NCI-H1417 treated with DMSO at 0.1 percent for 48 hours (cell line): ENCODE measurements around the gene IP6K1.

Experiments
- DNase-seq: peaks from one replicate; lab custom pipeline; 2025; lab: John Stamatoyannopoulos, UW

IP6K1 gene

DNA sequence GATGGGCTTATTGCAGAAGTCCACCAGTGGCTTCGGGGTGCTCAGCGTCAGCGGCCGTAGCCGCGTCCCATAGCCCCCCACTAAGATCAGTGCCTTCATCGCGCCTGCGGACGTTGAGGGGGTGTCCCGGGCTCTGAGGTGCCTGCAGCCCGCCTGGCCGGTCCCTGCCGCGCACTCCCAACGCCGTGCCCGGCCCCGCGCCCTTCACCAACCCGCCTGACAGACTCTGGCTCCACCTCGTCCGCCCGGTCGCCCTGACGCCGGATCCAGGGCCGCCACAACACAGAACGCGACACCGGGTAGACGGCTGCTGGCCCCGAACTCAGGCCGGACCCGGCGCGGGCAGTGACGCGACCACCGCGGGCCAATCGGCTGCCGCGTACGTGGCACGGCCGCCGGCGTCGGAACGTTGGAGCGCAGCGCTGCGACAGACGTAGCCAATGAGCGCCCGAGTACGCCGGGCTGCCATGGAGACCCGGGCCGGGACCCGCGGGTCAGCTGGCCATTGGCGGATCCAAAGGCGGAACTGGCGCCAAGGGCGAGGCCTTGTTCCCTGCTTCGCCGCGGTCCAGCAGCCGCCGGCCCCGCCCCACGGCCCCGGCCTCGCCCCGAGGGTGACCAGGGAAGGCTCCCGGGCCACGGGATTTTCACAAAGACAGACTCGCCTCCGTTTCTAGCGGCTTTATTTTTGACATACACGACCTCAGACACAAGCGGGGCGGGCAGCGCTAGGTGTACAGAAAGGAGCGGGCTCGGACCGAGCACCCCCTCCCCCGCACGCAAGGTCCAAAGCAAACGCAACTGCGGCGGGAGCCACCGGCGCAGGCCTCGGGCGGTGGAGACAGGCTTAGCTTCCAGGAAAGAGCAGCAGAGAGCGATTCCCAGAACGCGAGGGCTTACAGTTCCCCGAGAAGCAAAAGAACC, 62.5 kb downstream of the IP6K1 start, which contains the start of gene GMPPB:
Gene GMPPB, minus strand, starts transcription at position 324 of the 924 bp plus-strand sequence. Its CDS starts 225 bp downstream, at position 99.
- DNase-seq: peak; percentile 43

DNA sequence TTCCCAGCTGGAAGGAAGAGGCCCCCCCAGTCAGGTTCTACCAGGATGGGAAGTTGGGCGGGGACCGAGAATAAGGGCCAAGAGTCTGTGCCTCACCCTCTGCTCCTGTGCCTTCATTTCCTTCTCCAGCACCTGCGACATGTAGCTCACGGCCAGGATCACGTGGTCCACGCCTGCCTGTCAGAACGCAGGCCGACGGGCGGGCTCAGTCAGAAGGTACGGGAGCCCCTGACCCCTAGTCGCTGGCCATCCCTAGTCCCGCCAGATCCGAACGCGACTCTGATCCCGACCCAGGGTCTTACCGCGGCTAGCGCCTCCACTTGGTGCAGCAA, 63.1 kb downstream of the IP6K1 start:
- no peak for DNase-seq

DNA sequence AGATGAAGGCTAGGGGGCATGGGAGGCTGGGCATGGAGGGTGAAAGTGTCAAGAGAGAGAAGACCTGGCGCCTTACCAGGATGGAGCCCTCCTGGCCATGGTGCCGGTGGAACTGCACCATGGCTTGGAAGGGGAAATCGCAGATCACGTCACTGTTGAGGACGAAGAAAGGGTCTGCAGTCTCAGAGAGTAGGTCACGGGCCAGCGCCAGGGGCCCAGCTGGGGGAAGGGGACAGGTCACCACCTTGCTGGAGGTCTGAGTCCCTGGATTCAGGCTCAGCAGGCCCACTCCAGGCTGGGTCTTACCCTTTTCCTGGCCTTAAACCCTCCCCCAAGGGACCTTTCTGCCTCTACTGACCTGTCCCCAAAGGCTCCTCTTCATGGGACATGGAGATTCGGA, 63.4 kb downstream of the IP6K1 start:
- no peak for DNase-seq

DNA sequence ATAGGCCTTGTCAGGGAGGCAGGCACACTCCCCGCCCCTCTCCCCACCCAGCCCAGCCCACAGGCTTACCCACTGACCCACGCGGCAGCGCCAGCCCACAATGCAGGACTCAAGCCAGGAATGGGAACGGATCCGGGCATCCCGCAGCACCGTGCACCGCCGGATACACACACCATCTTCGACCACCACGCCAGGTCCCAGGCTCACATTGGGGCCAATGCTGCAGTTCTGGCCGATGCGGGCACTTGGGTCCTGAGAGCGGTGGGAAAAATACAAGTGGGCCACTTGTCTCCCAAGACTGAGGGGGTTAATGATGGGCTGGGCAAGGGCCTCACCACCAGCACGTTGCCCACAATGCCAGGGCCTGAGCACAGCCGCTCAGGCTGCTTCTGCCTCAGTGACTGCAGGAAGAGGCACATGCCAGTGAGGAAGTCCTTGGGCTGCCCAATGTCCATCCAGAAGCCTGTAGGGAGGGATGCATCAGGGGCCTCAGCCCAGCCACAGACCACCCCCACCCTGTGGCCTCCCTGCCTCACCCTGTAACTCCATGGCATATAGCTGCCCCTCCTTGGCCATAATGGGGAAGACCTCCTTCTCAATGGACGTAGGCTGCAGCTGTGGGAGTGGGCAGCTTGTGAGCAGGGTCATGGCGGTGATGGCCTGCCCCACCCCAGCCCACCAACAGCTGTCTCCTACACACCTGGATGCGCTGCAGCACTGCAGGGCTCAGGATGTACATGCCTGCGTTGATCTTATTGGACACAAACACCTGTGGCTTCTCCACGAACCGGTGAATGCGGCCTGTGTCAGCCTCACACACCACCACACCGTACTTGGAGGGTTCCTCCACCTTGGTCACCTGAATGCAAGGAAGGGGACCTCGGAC, 64.2 kb downstream of the IP6K1 start:
- DNase-seq: no peak

DNA sequence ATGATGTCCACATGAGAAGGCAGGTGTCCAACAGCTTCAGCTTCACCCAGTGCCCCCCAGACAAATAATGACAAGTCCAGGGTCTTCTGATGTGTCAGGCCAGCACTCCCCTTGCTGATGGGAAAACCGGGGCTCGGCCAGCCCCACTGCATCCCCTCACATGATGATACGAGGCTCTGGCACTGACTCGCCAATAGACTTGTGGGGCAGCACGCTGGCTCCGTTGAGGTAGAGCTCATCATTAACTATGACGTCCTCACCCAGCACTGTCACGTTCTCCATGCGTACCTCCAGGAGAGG, 64.8 kb downstream of the IP6K1 start:
- DNase-seq: no peak

DNA sequence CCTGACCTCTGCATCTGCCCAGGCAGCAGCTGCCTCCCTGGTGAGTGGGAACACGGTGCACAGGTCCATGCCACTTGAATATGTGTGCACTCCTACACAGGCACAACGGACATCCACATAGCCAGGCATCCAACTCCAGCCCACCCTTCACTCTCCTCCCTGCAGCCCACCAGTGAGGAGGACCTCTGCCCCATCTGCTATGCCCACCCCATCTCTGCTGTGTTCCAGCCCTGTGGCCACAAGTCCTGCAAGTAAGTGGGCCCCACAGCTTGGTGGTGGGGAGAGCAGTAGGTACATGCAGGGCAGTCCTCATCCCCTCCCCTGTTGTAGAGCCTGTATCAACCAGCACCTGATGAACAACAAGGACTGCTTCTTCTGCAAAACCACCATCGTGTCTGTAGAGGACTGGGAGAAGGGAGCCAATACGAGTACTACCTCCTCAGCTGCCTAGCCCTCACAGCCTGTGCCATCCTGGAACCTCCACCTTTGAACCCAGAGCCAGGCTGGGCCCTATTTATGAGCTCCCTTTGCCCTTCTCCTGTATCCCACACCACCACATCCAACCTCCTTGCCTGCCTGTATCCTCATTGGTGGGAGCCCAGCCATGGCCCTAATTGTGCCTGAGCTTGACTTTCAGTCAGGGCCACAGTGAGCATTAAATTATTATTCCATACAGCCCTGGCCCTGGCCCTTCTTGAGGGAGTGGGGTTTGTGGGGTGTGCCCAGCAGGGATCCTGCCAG, 65.3 kb downstream of the IP6K1 start:
- DNase-seq: no peak

DNA sequence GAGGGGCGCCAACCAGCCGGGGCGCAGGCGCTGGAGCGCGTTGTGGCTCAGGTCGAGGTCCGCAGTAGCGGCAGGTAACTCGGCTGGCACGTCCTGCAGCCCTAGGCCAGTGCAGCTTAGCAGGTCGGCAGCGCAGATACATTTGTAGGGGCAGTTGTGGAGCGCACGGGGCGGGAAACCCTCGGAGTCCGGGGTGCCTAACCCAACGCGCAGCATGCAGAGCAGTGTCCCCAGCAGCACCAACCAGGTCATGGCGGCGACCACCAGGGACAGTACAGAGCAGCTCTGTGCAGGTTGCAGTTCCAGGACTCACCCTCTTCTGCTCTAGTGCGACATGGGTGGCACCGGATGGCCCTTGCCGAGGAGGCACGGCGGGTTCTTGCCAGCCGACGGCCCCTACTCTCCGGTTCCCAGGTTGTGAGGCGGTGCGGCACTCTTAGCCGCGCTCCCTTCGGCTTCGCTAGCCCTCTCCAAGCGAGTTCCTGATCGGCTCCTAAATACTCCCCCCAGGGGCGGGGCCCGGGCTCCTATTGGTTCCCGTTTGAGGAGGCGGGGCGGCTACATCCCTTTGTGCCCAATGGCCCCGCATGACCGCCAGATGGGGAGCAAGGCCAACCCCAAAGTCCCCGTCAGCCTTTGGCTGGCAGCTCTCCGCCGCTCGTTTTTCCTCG, 67.0 kb downstream of the IP6K1 start, which contains the start of gene AMIGO3:
Gene AMIGO3, minus strand, starts transcription at position 471 of the 671 bp plus-strand sequence. Its CDS starts 219 bp downstream, at position 252.
- no peak for DNase-seq

DNA sequence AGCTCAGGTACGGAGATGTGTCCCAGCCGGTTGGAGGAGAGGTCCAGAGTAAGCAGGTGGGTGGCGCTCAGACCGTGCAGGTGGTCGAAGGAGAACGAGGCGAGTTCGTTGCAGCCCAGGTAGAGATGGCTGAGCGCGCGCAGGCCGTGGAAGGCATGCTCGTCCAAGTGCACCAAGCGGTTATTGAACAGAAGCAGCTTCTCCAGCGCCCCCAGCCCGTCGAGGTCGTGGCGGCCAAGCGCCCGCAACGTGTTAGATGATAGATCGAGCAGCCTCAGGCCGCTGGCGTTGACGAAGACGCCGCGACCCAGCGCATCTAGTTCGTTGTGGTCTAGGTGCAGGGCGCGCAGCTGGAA, 67.5 kb downstream of the IP6K1 start:
- no peak for DNase-seq

DNA sequence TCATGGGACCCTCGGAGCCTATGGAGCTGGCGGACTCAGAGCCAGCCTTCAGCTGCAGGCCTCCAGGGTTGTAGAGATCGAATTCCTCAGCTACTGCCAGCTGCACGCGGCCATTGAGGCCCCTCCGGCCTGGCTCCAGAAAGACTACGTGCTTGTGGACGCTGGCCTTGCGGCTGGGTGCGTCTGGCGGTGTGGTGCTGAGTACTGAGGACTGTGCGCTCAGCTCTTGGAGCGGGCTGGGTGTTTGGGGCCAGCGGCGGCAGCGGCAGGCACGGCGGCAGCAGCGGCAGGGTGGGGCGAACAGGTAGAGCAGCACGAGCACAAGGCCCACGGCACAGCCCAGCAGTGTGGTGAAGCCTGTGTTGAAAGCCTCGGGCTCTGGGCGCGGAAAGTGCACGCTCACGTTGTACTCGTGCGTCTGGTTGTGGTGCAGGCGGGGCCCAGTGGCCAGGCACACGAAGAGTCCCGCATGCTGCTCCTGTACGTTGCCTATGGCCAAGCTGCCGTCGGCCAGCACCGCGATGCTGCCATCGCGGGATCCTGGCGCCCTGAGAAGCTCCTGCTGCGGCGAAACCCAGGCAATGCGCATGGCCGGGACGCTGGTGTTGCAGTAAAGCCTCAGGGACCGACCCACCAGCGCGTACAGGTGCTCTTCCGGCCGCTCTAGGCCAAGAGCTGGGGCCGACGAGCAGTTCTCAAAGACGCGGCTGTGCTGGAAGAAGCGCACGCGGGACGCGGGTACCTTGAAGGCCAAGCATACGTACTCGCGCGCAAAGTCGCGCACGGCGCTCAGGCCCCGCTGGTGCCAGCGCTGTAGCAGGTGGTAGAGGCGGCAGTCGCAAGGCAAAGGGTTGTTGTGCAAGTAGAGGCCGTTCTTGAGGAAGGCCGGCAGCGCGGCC, 68.1 kb downstream of the IP6K1 start:
- DNase-seq: no peak

DNA sequence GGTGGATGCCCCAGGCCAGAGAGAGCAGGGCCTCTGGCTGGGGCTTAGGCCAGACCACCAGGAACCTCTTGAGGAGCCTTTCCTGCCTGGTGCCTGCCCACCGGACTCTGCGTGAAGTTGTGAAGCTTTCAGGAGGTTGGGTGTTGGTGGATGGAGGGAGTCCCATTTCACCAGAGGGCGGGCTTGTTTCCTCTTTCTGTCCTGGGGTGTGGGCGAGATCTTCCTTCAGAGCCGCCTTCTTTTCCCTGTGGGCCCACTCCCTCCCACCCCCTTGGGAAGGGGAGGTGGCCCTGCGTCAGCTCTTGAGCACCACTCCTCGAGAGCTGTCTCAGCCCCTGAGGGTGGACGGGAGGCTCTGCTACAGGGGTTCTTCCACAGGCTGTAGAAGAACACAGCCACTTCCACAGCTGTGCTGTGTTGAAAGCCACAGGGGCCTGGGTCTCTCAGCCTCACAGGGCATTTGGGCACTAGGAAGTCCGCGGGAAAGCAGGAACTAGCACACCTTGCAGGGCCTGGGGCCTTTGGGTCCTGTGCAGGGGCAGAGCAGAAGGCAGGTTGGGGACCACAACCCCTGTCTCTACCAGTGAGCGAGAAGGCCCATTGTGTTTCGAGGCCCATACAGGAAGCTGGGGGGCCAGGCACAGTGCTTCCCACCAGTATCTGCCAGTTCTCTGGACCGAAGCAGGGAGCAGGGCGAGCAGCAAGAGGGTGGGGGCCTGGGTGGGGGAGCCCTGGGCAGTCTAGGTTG, 69.0 kb downstream of the IP6K1 start:
- DNase-seq: no peak

DNA sequence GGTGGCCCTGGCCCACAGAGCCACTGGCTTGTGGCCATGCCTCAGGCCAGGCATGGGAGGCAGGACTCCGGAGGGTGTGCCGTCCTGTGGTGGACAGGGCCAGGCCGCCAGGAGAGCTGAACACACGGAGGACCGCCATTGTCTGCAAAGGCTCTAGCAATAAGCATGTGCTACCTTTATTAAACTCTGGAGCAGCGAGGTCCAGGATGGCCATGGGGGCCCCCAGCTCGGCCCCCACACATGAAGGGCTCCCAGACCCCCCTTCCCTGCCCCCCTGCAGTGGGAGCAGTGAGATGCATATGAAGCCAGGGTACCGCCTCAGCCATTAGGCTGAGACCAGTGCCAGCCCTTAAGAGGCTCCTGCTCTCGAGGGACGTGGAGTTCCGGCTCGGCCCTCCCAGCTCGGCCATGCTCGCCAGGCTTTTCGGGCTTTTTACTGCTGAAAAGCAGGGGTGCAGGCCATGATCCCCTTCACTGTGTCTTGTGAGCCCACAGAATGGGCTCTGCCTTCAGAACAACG, 69.6 kb downstream of the IP6K1 start:
- no peak for DNase-seq

DNA sequence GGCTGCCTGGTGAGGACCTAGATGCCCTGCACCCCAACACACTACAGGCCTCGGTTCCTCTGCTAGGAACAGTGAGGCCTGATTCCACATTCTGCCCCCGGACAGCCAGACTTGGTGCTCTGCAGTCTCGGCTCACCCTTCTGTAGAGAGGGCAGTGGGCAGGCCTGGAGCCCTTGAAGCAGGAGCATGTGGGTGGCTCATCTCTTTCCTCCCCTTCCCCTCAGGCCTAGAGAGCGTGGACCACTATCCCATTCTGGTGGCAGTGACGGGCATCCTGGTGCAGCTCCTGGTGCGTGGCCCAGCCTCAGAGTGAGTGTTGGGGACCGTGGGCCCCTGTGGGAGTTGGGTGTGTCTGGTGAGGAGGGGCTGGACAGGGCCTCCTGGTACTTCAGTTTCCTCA, 70.2 kb downstream of the IP6K1 start:
- no peak for DNase-seq

DNA sequence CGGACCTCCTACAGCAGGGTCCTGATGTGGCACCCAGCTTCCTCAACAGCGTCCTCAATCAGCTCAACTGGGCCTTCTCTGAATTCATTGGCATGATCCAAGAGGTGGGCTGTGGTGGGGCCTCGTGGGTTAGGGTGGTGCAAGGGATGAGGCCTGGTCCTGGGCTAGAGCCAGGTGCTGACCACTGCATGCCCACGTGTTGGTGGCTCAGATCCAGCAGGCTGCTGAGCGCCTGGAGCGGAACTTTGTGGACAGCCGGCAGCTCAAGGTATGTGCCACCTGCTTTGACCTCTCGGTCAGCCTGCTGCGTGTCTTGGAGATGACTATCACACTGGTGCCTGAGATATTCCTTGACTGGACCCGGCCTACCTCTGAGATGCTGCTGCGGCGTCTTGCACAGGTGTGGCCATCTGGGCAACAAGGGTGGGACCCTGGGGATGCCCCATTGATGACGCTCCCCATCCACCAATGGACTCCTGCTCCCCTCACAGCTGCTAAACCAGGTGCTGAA, 70.7 kb downstream of the IP6K1 start:
- no peak for DNase-seq

DNA sequence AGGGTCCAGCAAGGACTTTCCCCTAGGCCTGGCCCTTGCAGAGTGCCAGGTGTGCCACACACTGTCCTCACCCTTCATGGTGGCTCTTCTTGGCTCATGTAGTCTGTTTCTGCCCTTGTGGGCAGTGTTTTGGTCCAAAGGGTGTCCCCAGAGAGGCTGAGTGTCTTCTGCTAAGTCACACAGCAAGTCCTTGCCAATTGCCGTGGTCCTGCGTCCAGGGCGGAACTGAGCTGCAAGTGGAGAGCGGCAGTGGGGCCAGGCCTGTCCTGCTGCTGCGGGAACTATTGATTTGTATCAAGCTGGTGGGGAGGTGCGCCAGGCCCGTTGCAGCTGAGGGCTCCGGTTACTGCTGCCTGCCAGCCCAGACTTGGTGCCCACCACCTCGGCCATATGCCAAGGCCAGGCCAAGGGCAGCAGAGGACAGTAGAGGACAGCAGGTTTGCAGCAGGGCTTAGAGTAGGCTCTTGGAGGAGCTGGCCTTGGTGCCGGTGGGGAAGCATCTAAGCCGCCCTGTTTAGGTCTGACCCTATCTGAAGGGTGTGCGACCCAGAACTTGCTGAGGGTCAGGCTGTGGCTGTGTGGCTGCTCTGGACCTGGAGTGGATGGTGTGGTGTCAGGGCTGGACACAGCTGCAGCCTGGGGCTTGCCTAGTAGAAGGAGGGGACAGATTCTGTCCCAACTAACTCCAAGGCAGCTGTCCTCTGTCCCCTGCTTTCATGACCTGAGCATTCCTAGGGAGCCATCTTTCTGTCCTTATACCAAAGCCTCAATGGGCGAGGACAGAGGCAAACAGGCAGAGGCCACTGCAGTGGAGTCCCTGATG, 71.4 kb downstream of the IP6K1 start:
- no peak for DNase-seq

DNA sequence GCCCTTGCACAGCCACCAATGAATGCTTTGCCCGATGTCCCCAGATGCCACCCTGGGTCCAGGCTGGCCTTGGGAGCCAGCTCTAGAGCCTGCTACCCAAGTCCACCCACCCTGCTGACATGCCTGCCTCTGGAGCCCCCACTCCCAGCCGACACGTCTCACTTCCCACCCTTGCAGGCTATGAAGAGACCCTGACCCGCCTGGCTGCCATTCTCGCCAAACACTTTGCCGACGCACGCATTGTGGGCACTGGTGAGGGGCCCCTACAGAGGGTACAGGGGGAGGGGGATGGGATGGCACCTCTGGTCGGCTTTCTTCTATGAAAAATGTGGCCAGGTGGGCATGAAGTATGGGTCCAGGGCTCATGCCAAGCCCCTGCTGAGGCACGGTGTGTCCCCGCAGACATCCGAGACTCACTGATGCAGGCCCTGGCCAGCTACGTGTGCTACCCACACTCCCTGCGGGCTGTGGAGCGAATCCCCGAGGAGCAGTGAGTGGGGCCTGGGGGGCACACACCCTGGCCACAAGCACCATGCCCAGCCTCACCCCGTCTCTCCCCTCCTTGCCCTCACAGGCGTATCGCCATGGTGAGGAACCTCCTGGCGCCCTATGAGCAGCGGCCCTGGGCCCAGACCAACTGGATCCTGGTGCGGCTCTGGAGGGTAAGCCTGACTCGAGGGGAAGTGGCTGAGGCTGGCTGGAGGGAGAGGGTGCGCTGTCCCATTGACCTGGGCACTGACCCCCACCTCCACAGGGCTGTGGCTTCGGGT, 72.8 kb downstream of the IP6K1 start:
- DNase-seq: no peak

DNA sequence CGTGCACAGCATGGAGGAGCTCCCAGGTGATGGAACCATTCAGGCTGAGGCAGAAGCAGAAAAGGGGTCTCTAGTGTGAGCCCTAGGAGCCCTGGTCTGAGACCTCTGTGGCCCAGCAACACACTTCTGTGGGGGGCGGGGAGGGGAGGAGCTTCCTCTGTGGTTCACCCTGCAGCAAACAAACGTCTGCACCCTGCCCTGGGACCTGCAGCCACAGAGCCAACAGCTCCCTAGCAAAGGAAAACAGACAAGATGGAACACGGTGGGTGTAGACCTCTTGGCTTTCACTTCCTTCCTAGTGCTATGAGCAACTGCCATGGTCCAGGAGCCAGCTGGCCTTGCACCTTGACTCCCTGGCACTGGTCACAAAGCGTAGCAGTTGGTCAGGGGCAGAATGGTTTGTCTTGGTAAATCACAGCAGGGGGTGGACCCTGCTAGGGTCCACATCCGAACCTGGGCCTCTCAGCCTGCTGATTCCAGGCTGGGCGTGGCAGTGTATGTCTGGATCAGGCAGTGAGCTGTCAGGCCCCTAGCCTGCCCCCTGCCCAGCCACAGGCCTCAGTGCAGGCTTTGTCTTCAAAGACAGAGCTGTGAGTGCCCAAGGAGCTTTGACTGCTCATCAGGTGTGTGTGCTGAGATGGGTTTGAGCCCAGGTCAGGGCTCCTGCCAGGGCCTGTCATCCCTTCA, 73.6 kb downstream of the IP6K1 start:
- DNase-seq: no peak

DNA sequence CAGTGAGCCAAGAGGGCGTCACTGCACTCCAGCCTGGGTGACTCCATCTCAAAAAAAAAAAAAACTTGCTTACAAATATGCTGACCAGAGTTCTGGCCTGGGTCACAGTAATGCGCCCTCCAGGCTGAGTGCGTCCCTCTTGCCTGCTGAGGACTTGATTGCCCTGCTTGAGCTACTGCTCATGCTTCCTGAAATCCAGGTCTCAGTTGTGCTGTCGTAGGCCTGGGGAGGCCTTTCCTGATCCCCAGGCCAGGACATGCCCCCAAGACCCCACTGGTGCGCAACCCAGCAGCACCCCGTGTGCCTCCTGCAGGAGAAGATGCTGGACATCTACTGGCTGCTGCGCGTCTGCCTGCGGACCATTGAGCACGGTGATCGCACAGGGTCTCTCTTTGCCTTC, 74.2 kb downstream of the IP6K1 start:
- no peak for DNase-seq
